K562 (cell line): ENCODE measurements around the gene HSP90AA1. TPM values are rescaled to one million over a fixed set of nuclear protein-coding genes. Genes with fewer than 3 reads are reported as not detected.

ENCODE experiments used
- ATAC-seq: fragments of 200-7000 bp; cut with Tn5 transposase; 3 replicates; pipeline ENCODE4 v1.9.1; 2020; ENCODE audit warnings: moderate library complexity
- BruUV-seq: library from RNA; stranded (reverse); fragments of 400-500 nt; replicated peaks from 2 replicates; lab custom pipeline; 2021; lab: Mats Ljungman, UMichigan
- CTCF ChIA-PET: fragments of 300-600 bp; formaldehyde crosslinking; extraction: SDS; loops from one replicate; lab custom pipeline; 2021; ENCODE audit warnings: low intra/inter-chr PET ratio; lab: Yijun Ruan, JAX
- POLR2A ChIA-PET: fragments of 300-600, 350-650 bp; sonication (Branson Sonifier 250); formaldehyde crosslinking; extraction: SDS; loops from one replicate; lab custom pipeline; 2021; ENCODE audit warnings: antibody characterized with exemption, inconsistent platforms; lab: Yijun Ruan, JAX
- DNase-seq, 4 experiments: peaks; one replicate each; pipeline versions ENCODE4 v3.0.0 to v3.0.0-alpha.2; 2011 to 2018; ENCODE audit warnings: low spot score in 3 of 4, mixed read lengths in 3 of 4; ENCODE audit errors: extremely low read depth in 1 of 4
- FAIRE-seq: peaks from 2 replicates; lab custom pipeline; 2011; peaks lifted over from hg19 to GRCh38; lab: Jason Lieb, UNC
- H2AFZ ChIP-seq: 2 replicates; pipeline ENCODE4 v1.6.0; 2011; ENCODE audit warnings: low read depth, low read length, control low read depth, inconsistent platforms
- H3K27ac ChIP-seq: fragments of 200-600 bp; 3 replicates; pipeline ENCODE4 v1.8.0; 2011; ENCODE audit warnings: low read depth, mild to moderate bottlenecking, control low read depth, inconsistent platforms, low read length, moderate library complexity, mixed read lengths; ENCODE audit errors: extremely low read depth
- H3K27me3 ChIP-seq, 2 experiments: fragments of 300-600 bp in 1 of 2; 2 replicates in 1 of 2; 3 replicates in 1 of 2; pipeline versions ENCODE4 v1.6.0 to v1.8.0; 2011; ENCODE audit warnings: inconsistent platforms in 2 of 2, low read length in 2 of 2, mild to moderate bottlenecking in 1 of 2, mixed read lengths in 1 of 2, moderate library complexity in 1 of 2; ENCODE audit not compliant: control insufficient read depth in 2 of 2, insufficient read depth in 2 of 2
- H3K36me3 ChIP-seq: fragments of 300-600 bp; 3 replicates; pipeline ENCODE4 v1.8.0; 2011; ENCODE audit warnings: mild to moderate bottlenecking, low read length, inconsistent platforms; ENCODE audit not compliant: control insufficient read depth, insufficient read depth
- H3K4me1 ChIP-seq, 2 experiments: fragments of 200-600 bp in 1 of 2; replicated peaks in 1 of 2; 2 replicates in 1 of 2; 3 replicates in 1 of 2; pipeline versions ENCODE4 v1.5.1 to v1.8.0; 2011; ENCODE audit warnings: inconsistent platforms in 2 of 2, low read length in 2 of 2, mild to moderate bottlenecking in 1 of 2, mixed read lengths in 1 of 2, moderate library complexity in 1 of 2; ENCODE audit not compliant: control insufficient read depth in 2 of 2, insufficient read depth in 2 of 2
- H3K4me2 ChIP-seq: 2 replicates; pipeline ENCODE4 v1.6.1; 2011; ENCODE audit warnings: low read length, control low read depth, inconsistent platforms, mixed read lengths; ENCODE audit not compliant: insufficient read depth
- H3K4me3 ChIP-seq: fragments of 200-600 bp; sonication (generic), shearing (Covaris generic); 2 replicates; pipeline ENCODE4 v1.5.1; 2016; ENCODE audit warnings: control low read depth, inconsistent platforms
- H3K79me2 ChIP-seq: fragments of 200-600 bp; 3 replicates; pipeline ENCODE4 v1.8.0; 2011; ENCODE audit warnings: low read length, inconsistent platforms; ENCODE audit not compliant: control insufficient read depth, insufficient read depth
- H3K9ac ChIP-seq, 2 experiments: 2 replicates each; pipeline versions ENCODE4 v1.6.0 to v1.6.1; 2011; ENCODE audit warnings: low read depth in 2 of 2, low read length in 2 of 2, control low read depth in 1 of 2, inconsistent platforms in 1 of 2, mild to moderate bottlenecking in 1 of 2, mixed read lengths in 1 of 2; ENCODE audit not compliant: insufficient read depth in 1 of 2
- H3K9me1 ChIP-seq: one replicate; pipeline ENCODE4 v1.6.0; 2011; ENCODE audit warnings: inconsistent platforms, mild to moderate bottlenecking, low read length, moderate library complexity; ENCODE audit not compliant: control insufficient read depth, insufficient read depth
- H3K9me3 ChIP-seq: replicated peaks from 2 replicates; pipeline ENCODE4 v1.5.1; 2011; ENCODE audit warnings: low read depth, low read length, inconsistent platforms; ENCODE audit not compliant: control insufficient read depth, insufficient read depth
- H4K20me1 ChIP-seq: replicated peaks from 2 replicates; pipeline ENCODE4 v1.6.1; 2011; ENCODE audit warnings: low read length, inconsistent platforms, mixed read lengths; ENCODE audit not compliant: control insufficient read depth, insufficient read depth
- BRF1 ChIP-seq: IDR thresholded peaks from 3 replicates; pipeline ENCODE4 v1.6.1; 2011; ENCODE audit warnings: borderline replicate concordance, mild to moderate bottlenecking; ENCODE audit not compliant: insufficient read length; ENCODE audit errors: extremely low read depth
- DMBX1 ChIP-seq: fragments of 250-450 bp; sonication (Bioruptor Pico); IDR thresholded peaks from 2 replicates; pipeline ENCODE4 v1.8.0; 2022; ENCODE audit warnings: inconsistent platforms, mild to moderate bottlenecking, moderate library complexity, borderline replicate concordance
- EP300 ChIP-seq: IDR thresholded peaks from 2 replicates; pipeline ENCODE4 v1.6.1; 2012; ENCODE audit warnings: low read length, improper control_type of control experiment
- ERF ChIP-seq: fragments of 450-650 bp; formaldehyde crosslinking; IDR thresholded peaks from 2 replicates; pipeline ENCODE4 v1.4.0; 2020; ENCODE audit warnings: mild to moderate bottlenecking, mixed read lengths
- HMGN3 ChIP-seq: IDR thresholded peaks from 2 replicates; pipeline ENCODE4 v1.6.1; 2011; ENCODE audit warnings: borderline replicate concordance, low read depth, mild to moderate bottlenecking, mixed read lengths, low read length; ENCODE audit not compliant: insufficient read length; ENCODE audit errors: extremely low read depth
- MBD2 ChIP-seq: sonication (generic); IDR thresholded peaks from 2 replicates; pipeline ENCODE4 v1.6.1; 2016; ENCODE audit warnings: low read depth, borderline replicate concordance
- PTTG1 ChIP-seq: fragments of 450-650 bp; IDR thresholded peaks from 2 replicates; pipeline ENCODE4 v1.6.1; 2016; ENCODE audit warnings: low read depth, mild to moderate bottlenecking, missing genetic modification characterization, missing compliant biosample characterization
- RNF2 ChIP-seq: sonication (generic); IDR thresholded peaks from 2 replicates; pipeline ENCODE4 v1.6.1; 2016
- WGBS: fragments of 100-300 bp; shearing (Covaris generic); methylation state at CpG from one replicate; pipeline ENCODE4 v1.1.6; 2016; ENCODE audit warnings: low coverage, mixed read lengths; ENCODE audit not compliant: insufficient coverage; ENCODE audit errors: missing lambda C conversion rate; 5-methylcytosine and 5-hydroxymethylcytosine counted together
- in situ Hi-C: fragments of 300-500 bp; cut with MboI; formaldehyde crosslinking; loops from 4 replicates; pipeline ENCODE4 v1.15.0; 2018; ENCODE audit warnings: inconsistent platforms, mixed read lengths
- intact Hi-C: fragments of 100-400 bp; cut with micrococcal nuclease; formaldehyde crosslinking; loops from 2 replicates; pipeline ENCODE4 v1.14.2; 2022
- polyA plus RNA-seq, 8 experiments: library from polyadenylated mRNA; depleted of rRNA in 4 of 8; stranded (reverse) in 5 of 8; unstranded in 3 of 8; fragments of >200 nt; fragmentation: Nextera tagmentation in 2 of 8; fragmentation: Illumina TruSeq in 1 of 8; extraction: Ambion mirVana in 2 of 8; extraction: Trizol in 1 of 8; gene quantifications; 2 replicates each; pipeline versions ENCODE4 v1.2.1 to v1.2.3, GENCODE V29; 2011 to 2014; ENCODE audit warnings: inconsistent platforms in 1 of 8, missing spikeins in 1 of 8
- total RNA-seq, 7 experiments: library from RNA; depleted of rRNA in 6 of 7; stranded (reverse); fragments of >200 nt in 6 of 7; fragmentation: Illumina TruSeq in 2 of 7; extraction: Trizol in 2 of 7; gene quantifications; 2 replicates each; pipeline versions ENCODE4 v1.2.1 to v1.2.3, GENCODE V29; 2011 to 2021; ENCODE audit warnings: low replicate concordance in 1 of 7
- TF ChIP-seq, protein P1 (sequence below): fragments of 450-650 bp; IDR thresholded peaks from 2 replicates; pipeline ENCODE4 v1.6.1; 2016; ENCODE audit warnings: borderline replicate concordance

Gene HSP90AA1
- total and polyA plus RNA-seq, 9 of the 15 experiments (the other 6 are each of a cell fraction or from before 2014, with no cell fraction given), result 377 to 1,731 (median 879) TPM

DNA sequence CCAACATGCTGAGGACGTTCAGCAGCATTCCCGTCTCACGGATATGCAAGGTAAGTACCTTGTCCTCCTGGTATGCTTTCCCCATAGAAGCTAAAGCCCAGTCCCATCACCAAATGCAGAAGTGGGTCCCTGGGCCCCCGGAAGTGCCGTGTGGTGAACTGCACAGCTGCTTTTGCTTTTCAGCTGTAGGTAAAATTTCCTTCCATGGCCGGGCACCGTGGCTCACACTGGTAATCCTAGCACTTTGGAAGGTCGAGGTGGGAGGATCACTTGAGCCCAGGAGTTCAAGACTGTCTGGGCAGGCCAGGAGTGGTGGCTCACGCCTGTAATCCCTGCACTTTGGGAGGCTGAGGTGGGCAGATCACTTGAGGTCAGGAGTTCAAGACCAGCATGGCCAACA is 44.1 kb downstream of the HSP90AA1 start:
- intact Hi-C loops (no loop called here), in situ Hi-C loops (no loop called here)
- Histone ChIP-seq H3K4me1 (peaks cover 0 to 9% of the 10 kb centered on the region in 2 experiments; a peak in 2 of 5 replicates), H3K9me1 (no peaks in the 10 kb centered on the region), H3K79me2 (no peaks in the 10 kb centered on the region), H3K4me3 (no peak overlapping the region), H3K27ac (no peak overlapping the region), H2AFZ (no peak overlapping the region), H3K9me3 (no peaks in the 10 kb centered on the region), H3K36me3 (peaks cover 82% of the 10 kb centered on the region; the same call in 2 of the 3 replicates), H4K20me1 (no peaks in the 10 kb centered on the region), H3K4me2 (no peak overlapping the region), H3K9ac (no peak overlapping the region), H3K27me3 (no peaks in the 10 kb centered on the region)
- WGBS, result 86% methylated on average over 7 of the region's 9 CpGs
- TF ChIP-seq DMBX1 (no peak), RNF2 (no peak), HMGN3 (no peak), BRF1 (no peak), PTTG1 (tag) (no peak), EP300 (no peak), MBD2 (no peak), ERF (CRISPR knock-in tag) (no peak)
- TF ChIP-seq, protein P1, sequence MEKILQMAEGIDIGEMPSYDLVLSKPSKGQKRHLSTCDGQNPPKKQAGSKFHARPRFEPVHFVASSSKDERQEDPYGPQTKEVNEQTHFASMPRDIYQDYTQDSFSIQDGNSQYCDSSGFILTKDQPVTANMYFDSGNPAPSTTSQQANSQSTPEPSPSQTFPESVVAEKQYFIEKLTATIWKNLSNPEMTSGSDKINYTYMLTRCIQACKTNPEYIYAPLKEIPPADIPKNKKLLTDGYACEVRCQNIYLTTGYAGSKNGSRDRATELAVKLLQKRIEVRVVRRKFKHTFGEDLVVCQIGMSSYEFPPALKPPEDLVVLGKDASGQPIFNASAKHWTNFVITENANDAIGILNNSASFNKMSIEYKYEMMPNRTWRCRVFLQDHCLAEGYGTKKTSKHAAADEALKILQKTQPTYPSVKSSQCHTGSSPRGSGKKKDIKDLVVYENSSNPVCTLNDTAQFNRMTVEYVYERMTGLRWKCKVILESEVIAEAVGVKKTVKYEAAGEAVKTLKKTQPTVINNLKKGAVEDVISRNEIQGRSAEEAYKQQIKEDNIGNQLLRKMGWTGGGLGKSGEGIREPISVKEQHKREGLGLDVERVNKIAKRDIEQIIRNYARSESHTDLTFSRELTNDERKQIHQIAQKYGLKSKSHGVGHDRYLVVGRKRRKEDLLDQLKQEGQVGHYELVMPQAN, result no peak
- FAIRE-seq (no peak), ATAC-seq (no peak), DNase-seq (no peak)
- POLR2A ChIA-PET, result no interaction called here
- BruUV-seq, result no TSS peak
- CTCF ChIA-PET, result interaction anchor here (0.7 kb wide), 1 partner anchor 13 kb away, joined by 3 read pairs; no protein-coding TSS in a partner anchor
